Measurements from ENCODE around the gene SCRN3.

DNA sequence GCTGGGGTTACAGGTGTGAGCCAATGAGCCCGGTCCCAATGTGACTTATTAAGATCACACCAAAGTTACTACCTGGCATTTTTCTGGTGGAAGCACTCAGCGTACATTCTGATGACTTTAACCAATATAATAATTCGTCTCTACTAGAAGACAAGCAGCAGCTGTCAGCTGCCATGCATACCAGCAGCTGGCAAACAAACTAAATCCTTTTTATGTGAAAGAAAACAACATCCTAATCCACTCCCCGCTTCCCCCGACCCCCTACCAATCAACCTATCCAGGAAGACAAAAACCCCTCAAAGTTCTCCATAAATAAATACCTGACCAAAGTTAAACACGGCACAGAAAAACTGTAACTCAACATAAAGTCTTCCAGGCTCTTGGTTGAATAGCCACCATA, 49.2 kb downstream of the SCRN3 start:
- TF ChIP-seq ZFX (IDR thresholded peaks at IDR 0.05) (no peak), CTCF (conservative IDR thresholded peaks at IDR 0.05) (no peak)
